Dermis blood vessel endothelial cell (primary cell): ENCODE measurements around the gene RALGAPA2. TPM values are rescaled to one million over a fixed set of nuclear protein-coding genes. Genes with fewer than 3 reads are reported as not detected.

ENCODE experiments used
- DNase-seq: peaks from one replicate; pipeline ENCODE4 v3.0.0; 2010
- total RNA-seq: library from RNA; depleted of rRNA; stranded (reverse); fragments of >200 nt; gene quantifications from 2 replicates; pipeline ENCODE4 v1.2.3, GENCODE V29; 2014

RALGAPA2 gene
- total RNA-seq, 1 donor from 2014 or later, result 102 TPM

GRCh38 chr20:20491110-20491783 is 221.2 kb downstream of the RALGAPA2 start:
- DNase-seq, result peak; percentile 7

- DNase-seq, result no peak
Measured at GRCh38 chr20:20490673-20491072, 221.8 kb downstream of the RALGAPA2 start.

GRCh38 chr20:20489648-20490341 is 222.6 kb downstream of the RALGAPA2 start:
- DNase-seq, result no peak

GRCh38 chr20:20489054-20489453 is 223.4 kb downstream of the RALGAPA2 start:
- no peak for DNase-seq

- no peak for DNase-seq
Measured at GRCh38 chr20:20488388-20488787, 224.1 kb downstream of the RALGAPA2 start.

- no peak for DNase-seq
Measured at GRCh38 chr20:20487811-20488210, 224.6 kb downstream of the RALGAPA2 start.

- DNase-seq, result no peak
Measured at GRCh38 chr20:20483328-20483727, 229.1 kb downstream of the RALGAPA2 start.

GRCh38 chr20:20482453-20482852 is 230.0 kb downstream of the RALGAPA2 start:
- no peak for DNase-seq

- DNase-seq, result peak; percentile 17
Measured at GRCh38 chr20:20480689-20481088, 231.8 kb downstream of the RALGAPA2 start.

GRCh38 chr20:20480126-20480525 is 232.3 kb downstream of the RALGAPA2 start:
- no peak for DNase-seq

- DNase-seq, result no peak
Measured at GRCh38 chr20:20477444-20478041, 234.9 kb downstream of the RALGAPA2 start.

- DNase-seq, result no peak
Measured at GRCh38 chr20:20476504-20476903, 235.9 kb downstream of the RALGAPA2 start.

GRCh38 chr20:20473657-20474056 is 238.8 kb downstream of the RALGAPA2 start:
- no peak for DNase-seq

- no peak for DNase-seq
Measured at GRCh38 chr20:20472684-20473274, 239.7 kb downstream of the RALGAPA2 start.

- DNase-seq, result no peak
Measured at GRCh38 chr20:20466341-20466879, 246.0 kb downstream of the RALGAPA2 start.

GRCh38 chr20:20465252-20465651 is 247.2 kb downstream of the RALGAPA2 start:
- DNase-seq, result no peak

- DNase-seq, result no peak
Measured at GRCh38 chr20:20463933-20464374, 248.5 kb downstream of the RALGAPA2 start.

GRCh38 chr20:20462185-20462584 is 250.3 kb downstream of the RALGAPA2 start:
- DNase-seq, result no peak

- DNase-seq, result no peak
Measured at GRCh38 chr20:20461551-20461950, 250.9 kb downstream of the RALGAPA2 start.

- DNase-seq, result no peak
Measured at GRCh38 chr20:20459726-20460125, 252.7 kb downstream of the RALGAPA2 start.

GRCh38 chr20:20457392-20458126 is 254.9 kb downstream of the RALGAPA2 start:
- no peak for DNase-seq

GRCh38 chr20:20456741-20457140 is 255.7 kb downstream of the RALGAPA2 start:
- DNase-seq, result no peak
